GM13976 (cell line): ENCODE measurements around the gene MAP3K3.

ENCODE experiments used
- DNase-seq: peaks from one replicate; pipeline ENCODE4 v3.0.0; 2012; ENCODE audit warnings: low spot score
- CTCF ChIP-seq: IDR thresholded peaks from 2 replicates; pipeline ENCODE4 v1.5.1; 2012; ENCODE audit warnings: borderline replicate concordance, mild to moderate bottlenecking; ENCODE audit not compliant: insufficient read depth; ENCODE audit errors: extremely low read depth, missing control alignments, control extremely low read depth
- in situ Hi-C: fragments of 300-500 bp; cut with MboI; formaldehyde crosslinking; loops from one replicate; pipeline ENCODE4 v1.12.0; 2022; ENCODE audit warnings: low sequenced_read_pairs, mixed read lengths, inconsistent platforms; ENCODE audit not compliant: unreplicated experiment

The MAP3K3 gene

GRCh38 chr17:63600569-63601438 is 21.4 kb upstream of the MAP3K3 start, which contains the start of gene TACO1:
TACO1 (plus strand) TSS chr17:63600895; CDS start chr17:63601084, 189 bp downstream.
- in situ Hi-C loops, result no loop called here
- TF ChIP-seq CTCF, result no peak
- DNase-seq, result peak; percentile 90

DNA sequence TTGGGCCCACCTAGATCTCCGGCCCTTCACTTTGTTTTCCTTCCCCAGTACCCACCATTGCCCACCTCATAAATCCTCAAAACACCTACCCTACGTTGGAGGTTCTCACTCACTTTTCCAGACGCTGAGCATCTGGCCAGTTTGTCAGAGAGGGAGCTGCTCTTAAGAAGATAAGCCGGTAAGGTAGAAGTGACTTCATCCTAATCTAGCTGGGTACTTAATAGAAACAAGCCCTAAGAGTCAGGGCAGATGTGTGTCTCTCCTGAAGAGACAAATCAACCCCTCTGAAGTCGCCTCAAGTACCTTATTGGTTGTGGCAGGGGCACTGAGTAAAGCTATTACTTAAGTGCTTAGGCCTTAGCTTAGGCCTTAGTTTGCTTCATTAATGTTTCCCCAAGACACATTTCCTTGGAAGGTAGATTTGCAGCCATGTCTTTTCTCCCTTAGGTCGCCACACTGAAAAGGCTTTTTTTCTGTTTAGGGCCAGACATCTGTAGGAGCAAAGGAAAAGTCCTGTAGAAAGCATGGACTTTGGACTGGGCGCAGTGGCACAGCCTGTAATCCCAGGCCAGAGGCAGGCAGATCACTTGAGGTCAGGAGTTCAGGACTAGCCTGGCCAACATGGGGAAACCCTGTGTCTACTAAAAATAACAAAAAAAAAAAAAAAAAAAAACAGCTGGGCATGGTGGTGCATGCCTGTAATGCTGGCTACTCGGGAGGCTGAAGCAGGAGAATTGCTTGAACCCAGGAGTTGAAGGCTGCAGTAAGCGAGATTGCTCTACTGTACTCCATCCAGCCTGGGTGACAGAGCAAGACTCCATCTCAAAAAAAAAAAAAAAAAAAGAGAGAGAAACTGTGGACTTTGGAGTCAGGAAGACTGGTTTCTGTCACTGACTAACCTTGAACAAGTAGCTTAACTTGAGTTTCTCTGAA is 20.5 kb upstream of the MAP3K3 start:
- peak; percentile 18 for DNase-seq
- no peak for TF ChIP-seq CTCF
- in situ Hi-C loops, result no loop called here

DNA sequence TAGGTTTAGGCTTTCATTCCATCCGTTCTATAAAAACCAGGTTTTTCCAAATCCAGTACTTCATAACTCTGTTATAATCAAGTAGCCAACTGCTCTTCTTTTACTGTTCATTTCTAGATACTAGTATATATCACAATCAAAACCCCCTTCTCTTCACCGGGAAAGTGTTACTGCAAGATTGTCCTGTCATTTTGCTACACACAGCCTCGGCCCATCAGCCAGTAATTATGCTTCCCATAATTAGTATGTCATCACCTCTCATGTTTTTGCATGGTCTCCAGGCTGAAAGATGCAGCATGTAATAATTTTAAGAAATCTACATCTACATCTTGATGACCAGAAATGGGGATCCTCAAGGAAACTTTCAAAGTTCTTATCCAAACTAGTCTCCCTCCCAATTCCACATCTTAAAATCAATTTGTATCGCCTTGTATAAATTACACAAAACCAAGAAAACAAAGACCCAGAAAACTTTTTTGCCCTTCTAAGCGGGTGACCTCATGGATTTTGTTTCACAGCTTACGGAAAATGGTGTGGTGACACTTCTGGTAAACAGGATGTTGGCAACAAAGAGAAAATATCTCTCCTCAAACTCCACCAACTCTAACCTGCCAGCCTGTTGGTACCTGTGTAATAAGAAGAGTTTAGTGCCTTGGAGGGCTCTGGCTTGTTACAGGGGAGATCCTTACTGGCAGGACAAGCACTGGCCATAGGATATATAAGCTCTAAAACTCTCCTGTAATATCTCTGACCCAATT is 12.2 kb upstream of the MAP3K3 start:
- in situ Hi-C loops, result loop anchor here (5.0 kb wide), 1 partner anchor 178 kb away; no protein-coding TSS in a partner anchor
- no peak for DNase-seq
- TF ChIP-seq CTCF, result no peak

- in situ Hi-C loops, result loop anchor here (5.0 kb wide), 1 partner anchor 179 kb away; no protein-coding TSS in a partner anchor
These were observed 11.4 kb upstream of the MAP3K3 start for GRCh38 chr17:63610854-63611253.

DNA sequence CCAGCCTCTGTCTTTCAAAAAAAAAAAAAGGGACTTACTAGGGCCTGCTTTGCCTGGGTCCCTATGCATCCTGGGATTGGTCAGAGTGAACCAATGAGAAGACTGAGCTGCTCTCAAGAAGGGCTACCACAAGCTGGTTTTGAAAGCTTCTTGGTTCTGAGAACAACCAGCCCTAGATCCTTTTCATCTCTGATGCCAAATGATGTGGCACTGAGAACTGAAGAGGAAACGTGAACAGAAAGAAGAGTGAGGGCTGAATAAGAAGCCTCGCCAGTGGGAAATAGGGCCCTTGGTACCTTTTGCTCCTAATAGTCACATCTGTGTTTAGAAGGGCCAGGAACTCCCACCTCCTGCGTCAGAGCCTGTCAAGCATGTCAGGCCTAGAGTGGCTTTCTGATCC is 10.9 kb upstream of the MAP3K3 start:
- in situ Hi-C loops, result loop anchor here (5.0 kb wide), 1 partner anchor 179 kb away; no protein-coding TSS in a partner anchor
- no peak for DNase-seq
- TF ChIP-seq CTCF, result no peak

More at GRCh38 chr17:63610854-63611253, 11.4 kb upstream of the MAP3K3 start:
- no peak for DNase-seq
- TF ChIP-seq CTCF, result no peak

DNA sequence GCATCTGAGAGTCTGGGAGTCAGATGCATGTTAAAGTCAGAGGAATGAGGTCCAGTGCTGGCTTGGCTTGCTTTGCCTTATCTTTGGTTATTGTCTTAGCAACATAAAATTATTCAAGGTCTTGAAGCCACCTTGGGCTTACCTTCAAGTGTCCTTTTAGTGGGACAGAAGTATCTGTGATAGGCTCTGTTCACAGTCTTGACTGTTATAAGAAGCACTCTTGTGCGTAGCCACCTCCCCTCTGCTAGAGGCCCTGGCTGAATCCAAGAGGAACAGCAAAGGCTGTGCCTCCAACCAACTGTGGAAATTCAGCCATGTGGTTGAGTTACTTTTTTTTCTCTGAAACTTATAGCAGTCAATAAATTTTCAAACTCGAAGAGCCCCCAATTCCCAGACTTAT is 8.6 kb upstream of the MAP3K3 start:
- in situ Hi-C loops, result loop anchor here (5.0 kb wide), 1 partner anchor 181 kb away; no protein-coding TSS in a partner anchor
- DNase-seq, result no peak
- TF ChIP-seq CTCF, result no peak
